ENCODE results near the gene EIF2B5.

EIF2B5 gene

GRCh38 chr3:184174646-184175492 lies 39.7 kb downstream of the EIF2B5 start, which contains the start of gene AP2M1:
AP2M1 (plus strand) TSS chr3:184174855; CDS start chr3:184176994, 2,139 bp downstream.
- peak; percentile 98 for DNase-seq

- DNase-seq = no peak
Measured at GRCh38 chr3:184175506-184175905, 40.3 kb downstream of the EIF2B5 start.

GRCh38 chr3:184175981-184176376 lies 40.8 kb downstream of the EIF2B5 start:
- no peak for DNase-seq

- peak; percentile 77 for DNase-seq
Measured at GRCh38 chr3:184176377-184177330, 41.5 kb downstream of the EIF2B5 start.

GRCh38 chr3:184177331-184177731 lies 42.2 kb downstream of the EIF2B5 start:
- no peak for DNase-seq

GRCh38 chr3:184177767-184178306 lies 42.7 kb downstream of the EIF2B5 start:
- no peak for DNase-seq

- DNase-seq = no peak
Measured at GRCh38 chr3:184178521-184179138, 43.5 kb downstream of the EIF2B5 start.

- no peak for DNase-seq
Measured at GRCh38 chr3:184180165-184180564, 45.0 kb downstream of the EIF2B5 start.

- DNase-seq = no peak
Measured at GRCh38 chr3:184181596-184181995, 46.4 kb downstream of the EIF2B5 start.

- no peak for DNase-seq
Measured at GRCh38 chr3:184183679-184184078, 48.5 kb downstream of the EIF2B5 start.

GRCh38 chr3:184184546-184185230 lies 49.5 kb downstream of the EIF2B5 start:
- no peak for DNase-seq

- DNase-seq = peak; percentile 99
Measured at GRCh38 chr3:184185461-184186183, 50.5 kb downstream of the EIF2B5 start.

- DNase-seq = no peak
Measured at GRCh38 chr3:184186184-184186901, 51.2 kb downstream of the EIF2B5 start, which contains the start of gene ABCF3. ABCF3 (plus strand) TSS chr3:184186199; CDS start chr3:184186208, 9 bp downstream.

GRCh38 chr3:184186902-184187207 lies 51.7 kb downstream of the EIF2B5 start:
- DNase-seq = no peak

- no peak for DNase-seq
Measured at GRCh38 chr3:184188080-184188479, 52.9 kb downstream of the EIF2B5 start.

- no peak for DNase-seq
Measured at GRCh38 chr3:184189421-184189820, 54.3 kb downstream of the EIF2B5 start.

GRCh38 chr3:184192889-184193288 lies 57.7 kb downstream of the EIF2B5 start:
- DNase-seq = no peak

- no peak for DNase-seq
Measured at GRCh38 chr3:184193991-184194539, 58.9 kb downstream of the EIF2B5 start.

All from GOT3 (cell line).